Measurements from ENCODE around the gene LYAR.

Gene LYAR

GRCh38 chr4:4233610-4234009 is 56.3 kb downstream of the LYAR start (continued):
- TF ChIP-seq ZNF513 (tag by site-specific recombination; IDR thresholded peaks at IDR 0.05) (no peak), ZNF768 (tag by site-specific recombination; IDR thresholded peaks at IDR 0.05) (no peak), ZNF26 (tag by site-specific recombination; IDR thresholded peaks at IDR 0.05) (no peak)

DNA sequence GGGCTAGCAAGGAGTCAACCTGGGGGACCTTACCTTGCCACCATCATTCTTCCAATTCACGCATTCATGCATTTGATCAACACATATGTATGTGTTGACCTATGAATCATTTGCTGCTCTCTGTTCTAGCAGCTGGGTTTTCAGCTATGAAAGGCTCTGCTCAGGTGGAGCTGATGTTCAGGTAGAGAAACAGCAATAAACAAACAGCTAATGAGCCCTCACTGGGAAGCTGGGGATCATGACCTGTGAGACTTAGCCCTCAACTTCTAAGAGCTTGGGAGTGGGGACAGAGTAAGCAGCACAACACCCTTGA is 61.6 kb downstream of the LYAR start:
- POLR2A ChIA-PET, result interaction anchor here (0.6 kb wide), 1 partner anchor 22 kb away, joined by 3 read pairs; no protein-coding TSS in a partner anchor
- Histone ChIP-seq H3K27ac (ENCODE audit: extremely low read depth, low read depth, low read length) (no peak overlapping the region), H3K4me1 (ENCODE audit: control insufficient read depth, insufficient read depth, low read length) (no peaks in the 10 kb centered on the region), H3K36me3 (ENCODE audit: control insufficient read depth in 2 of 2, insufficient read depth in 1 of 2, low read length in 2 of 2) (no peaks in the 10 kb centered on the region), H3K4me3 (ENCODE audit: low read depth, low read length) (no peak overlapping the region), H3K9me3 (ENCODE audit: control insufficient read depth, insufficient read depth, low read depth, low read length) (no peaks in the 10 kb centered on the region)
- CTCF ChIA-PET, result no interaction called here
- no peak for TF ChIP-seq MEIS1 (CRISPR knock-in tag; IDR thresholded peaks at IDR 0.05; ENCODE audit: borderline replicate concordance)
- no peak for TF ChIP-seq WT1 (tag by site-specific recombination; IDR thresholded peaks at IDR 0.05)
- no peak for TF ChIP-seq ZIC2 (tag by site-specific recombination; IDR thresholded peaks at IDR 0.05)
- no peak for TF ChIP-seq ZNF350 (tag by site-specific recombination; IDR thresholded peaks at IDR 0.05)
- TF ChIP-seq ZNF600 (tag by site-specific recombination; IDR thresholded peaks at IDR 0.05), result no peak
- no peak for TF ChIP-seq ZSCAN30 (tag by site-specific recombination; IDR thresholded peaks at IDR 0.05)
- no peak for TF ChIP-seq ZNF510 (tag by site-specific recombination; IDR thresholded peaks at IDR 0.05; ENCODE audit: insufficient replicate concordance)
- TF ChIP-seq, protein P1, sequence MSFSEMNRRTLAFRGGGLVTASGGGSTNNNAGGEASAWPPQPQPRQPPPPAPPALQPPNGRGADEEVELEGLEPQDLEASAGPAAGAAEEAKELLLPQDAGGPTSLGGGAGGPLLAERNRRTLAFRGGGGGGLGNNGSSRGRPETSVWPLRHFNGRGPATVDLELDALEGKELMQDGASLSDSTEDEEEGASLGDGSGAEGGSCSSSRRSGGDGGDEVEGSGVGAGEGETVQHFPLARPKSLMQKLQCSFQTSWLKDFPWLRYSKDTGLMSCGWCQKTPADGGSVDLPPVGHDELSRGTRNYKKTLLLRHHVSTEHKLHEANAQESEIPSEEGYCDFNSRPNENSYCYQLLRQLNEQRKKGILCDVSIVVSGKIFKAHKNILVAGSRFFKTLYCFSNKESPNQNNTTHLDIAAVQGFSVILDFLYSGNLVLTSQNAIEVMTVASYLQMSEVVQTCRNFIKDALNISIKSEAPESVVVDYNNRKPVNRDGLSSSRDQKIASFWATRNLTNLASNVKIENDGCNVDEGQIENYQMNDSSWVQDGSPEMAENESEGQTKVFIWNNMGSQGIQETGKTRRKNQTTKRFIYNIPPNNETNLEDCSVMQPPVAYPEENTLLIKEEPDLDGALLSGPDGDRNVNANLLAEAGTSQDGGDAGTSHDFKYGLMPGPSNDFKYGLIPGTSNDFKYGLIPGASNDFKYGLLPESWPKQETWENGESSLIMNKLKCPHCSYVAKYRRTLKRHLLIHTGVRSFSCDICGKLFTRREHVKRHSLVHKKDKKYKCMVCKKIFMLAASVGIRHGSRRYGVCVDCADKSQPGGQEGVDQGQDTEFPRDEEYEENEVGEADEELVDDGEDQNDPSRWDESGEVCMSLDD (tag by site-specific recombination; IDR thresholded peaks at IDR 0.05), result no peak
- TF ChIP-seq ZNF518A (tag by site-specific recombination; conservative IDR thresholded peaks at IDR 0.05; ENCODE audit: low read depth), result no peak

All from HEK293 (cell line).